Kidney tubule cell (primary cell): ENCODE results near the gene ZNF827.

ENCODE experiments used
- DNase-seq: peaks from one replicate; pipeline ENCODE4 v3.0.0-alpha.2; 2018; ENCODE audit warnings: low spot score

ZNF827 gene

GRCh38 chr4:145938618-145939440 lies at the start of gene ZNF827:
ZNF827 (minus strand) TSS chr4:145938823; CDS start chr4:145938407, 416 bp downstream.
- DNase-seq = peak; percentile 88

GRCh38 chr4:145984563-145984962 lies 45.9 kb upstream of the ZNF827 start:
- DNase-seq = no peak

- no peak for DNase-seq
These were observed 44.2 kb upstream of the ZNF827 start for GRCh38 chr4:145982791-145983190.

GRCh38 chr4:145979160-145979559 lies 40.5 kb upstream of the ZNF827 start:
- DNase-seq = no peak

- no peak for DNase-seq
These were observed 38.1 kb upstream of the ZNF827 start for GRCh38 chr4:145976680-145977079.

- peak; percentile 50 for DNase-seq
These were observed 21.4 kb upstream of the ZNF827 start for GRCh38 chr4:145960012-145960411.

GRCh38 chr4:145957302-145957701 lies 18.7 kb upstream of the ZNF827 start:
- no peak for DNase-seq

- peak; percentile 52 for DNase-seq
These were observed 17.8 kb upstream of the ZNF827 start for GRCh38 chr4:145956288-145956890.

- DNase-seq = peak; percentile 96
These were observed 16.3 kb upstream of the ZNF827 start for GRCh38 chr4:145954924-145955339.

- peak; percentile 18 for DNase-seq
These were observed 13.3 kb upstream of the ZNF827 start for GRCh38 chr4:145951931-145952330.

GRCh38 chr4:145945431-145946155 lies 7.0 kb upstream of the ZNF827 start:
- no peak for DNase-seq

GRCh38 chr4:145944886-145945285 lies 6.3 kb upstream of the ZNF827 start:
- no peak for DNase-seq

- DNase-seq = peak; percentile 59
These were observed 1.2 kb upstream of the ZNF827 start for GRCh38 chr4:145939856-145940255.

GRCh38 chr4:145939441-145939750 lies 773 bp upstream of the ZNF827 start:
- DNase-seq = peak; percentile 31

GRCh38 chr4:145937971-145938611 lies 532 bp downstream of the ZNF827 start:
- DNase-seq = peak; percentile 55

GRCh38 chr4:145936997-145937901 lies 1.4 kb downstream of the ZNF827 start:
- DNase-seq = peak; percentile 56

GRCh38 chr4:145936142-145936996 lies 2.3 kb downstream of the ZNF827 start:
- peak; percentile 76 for DNase-seq

- DNase-seq = peak; percentile 11
These were observed 3.1 kb downstream of the ZNF827 start for GRCh38 chr4:145935253-145936141.

- no peak for DNase-seq
These were observed 4.1 kb downstream of the ZNF827 start for GRCh38 chr4:145934434-145935047.
